Testis (tissue), 3 donors: Measurements from ENCODE around the gene POLE. TPM values are rescaled to one million over a fixed set of nuclear protein-coding genes. Genes with fewer than 3 reads are reported as not detected.

Experiments used
- DNase-seq: peaks from one replicate; pipeline ENCODE4 v3.0.0-alpha.2; 2019
- H3K27ac ChIP-seq, 2 donors: fragments of 200-600 bp; sonication (generic); one replicate each; pipeline ENCODE4 v1.5.1; 2019
- H3K27me3 ChIP-seq: fragments of 200-600 bp; sonication (generic); one replicate; pipeline ENCODE4 v1.5.1; 2019
- H3K36me3 ChIP-seq: fragments of 200-600 bp; sonication (generic); one replicate; pipeline ENCODE4 v1.5.1; 2017; ENCODE audit warnings: low read depth; ENCODE audit errors: missing control alignments
- H3K4me1 ChIP-seq: fragments of 200-600 bp; sonication (generic); one replicate; pipeline ENCODE4 v1.5.1; 2019
- H3K4me3 ChIP-seq, 2 donors: fragments of 200-600 bp; sonication (generic); one replicate each; pipeline ENCODE4 v1.5.1; 2017 to 2019
- H3K9me3 ChIP-seq: fragments of 200-600 bp; sonication (generic); one replicate; pipeline ENCODE4 v1.5.1; 2017
- CTCF ChIP-seq, 3 experiments: fragments of 450-650 bp in 2 of 3; fragments of 200-600 bp in 1 of 3; sonication (generic) in 1 of 3; IDR thresholded peaks; one replicate each; pipeline ENCODE4 v1.5.1; 2016 to 2019; ENCODE audit warnings: antibody characterized with exemption in 3 of 3, mild to moderate bottlenecking in 2 of 3, moderate library complexity in 1 of 3
- POLR2A ChIP-seq: fragments of 450-650 bp; IDR thresholded peaks from one replicate; pipeline ENCODE4 v1.6.1; 2017; ENCODE audit warnings: antibody characterized with exemption, mild to moderate bottlenecking, moderate library complexity
- WGBS, 2 donors: methylation state at CpG; one replicate each; pipeline ENCODE4 v1.1.5; 2018; 5-methylcytosine and 5-hydroxymethylcytosine counted together
- intact Hi-C: fragments of 100-400 bp; cut with DNase I; formaldehyde crosslinking; loops from one replicate; pipeline ENCODE4 v1.15.1; 2023; ENCODE audit warnings: low total_unique reads
- polyA plus RNA-seq: library from polyadenylated mRNA; stranded (reverse); fragments of 350-450 nt; fragmentation: Illumina TruSeq; extraction: RNeasy Lipid Tissue Mini Kit (QIAGEN cat#74804); gene quantifications from one replicate; pipeline ENCODE4 v1.2.3, GENCODE V29; 2014; ENCODE audit warnings: low read depth, low replicate concordance; ENCODE audit not compliant: insufficient read depth
- total RNA-seq, 2 donors: library from RNA; depleted of rRNA; stranded (reverse); fragments of >200 nt; gene quantifications; one replicate each; pipeline ENCODE4 v1.2.3, GENCODE V29; 2016

POLE gene
- total and polyA plus RNA-seq, 3 donors from 2014 or later, result 76.8 to 288 (median 123) TPM

- H3K9me3 ChIP-seq, result no peaks in the 10 kb centered on the region
- no peak overlapping the region for H3K27ac ChIP-seq
- peaks cover 10% of the 10 kb centered on the region for H3K4me1 ChIP-seq
- no peak for DNase-seq
- H3K27me3 ChIP-seq, result no peaks in the 10 kb centered on the region
- TF ChIP-seq CTCF (IDR thresholded peaks at IDR 0.05), result no peak
- no peak for TF ChIP-seq POLR2A
- WGBS, 2 donors, result 48 to 70% methylated on average over 26 to 27 of the region's 29 CpGs
- no peaks in the 10 kb centered on the region for H3K36me3 ChIP-seq
- intact Hi-C loops, result no loop called here
- no peak overlapping the region for H3K4me3 ChIP-seq
Measured at GRCh38 chr12:132620113-132620898, 66.8 kb downstream of the POLE start.

- Histone ChIP-seq H3K4me1 (peaks cover 10% of the 10 kb centered on the region), H3K27ac (no peak overlapping the region), H3K36me3 (no peaks in the 10 kb centered on the region), H3K27me3 (no peaks in the 10 kb centered on the region), H3K4me3 (no peak overlapping the region), H3K9me3 (no peaks in the 10 kb centered on the region)
- 12% methylated on average over 44 of the region's 53 CpGs; no CpG with 5 or more reads in 1 of the 2 donors for WGBS, 2 donors
- TF ChIP-seq CTCF (IDR thresholded peaks at IDR 0.05), result no peak
- TF ChIP-seq POLR2A, result no peak
- no peak for DNase-seq
- intact Hi-C loops, result no loop called here
Measured at GRCh38 chr12:132619386-132620112, 67.6 kb downstream of the POLE start.

GRCh38 chr12:132619071-132619385 is 68.1 kb downstream of the POLE start:
- Histone ChIP-seq H3K36me3 (no peaks in the 10 kb centered on the region), H3K4me1 (peaks cover 10% of the 10 kb centered on the region), H3K27me3 (no peaks in the 10 kb centered on the region), H3K27ac (no peak overlapping the region), H3K9me3 (no peaks in the 10 kb centered on the region), H3K4me3 (no peak overlapping the region)
- TF ChIP-seq CTCF (IDR thresholded peaks at IDR 0.05) (no peak), POLR2A (no peak)
- WGBS, 2 donors, result 11% methylated on average over 10 to 16 of the region's 28 CpGs
- DNase-seq, result no peak
- intact Hi-C loops, result no loop called here

- TF ChIP-seq CTCF (IDR thresholded peaks at IDR 0.05) (no peak), POLR2A (no peak)
Measured at GRCh38 chr12:132618683-132619043, 68.5 kb downstream of the POLE start, which contains the start of gene P2RX2. Gene P2RX2, plus strand, starts transcription at chr12:132618776. Its CDS starts 41 bp downstream, at chr12:132618817.

More at GRCh38 chr12:132618683-132619043, 68.5 kb downstream of the POLE start, which contains the start of gene P2RX2:
- Histone ChIP-seq H3K27me3 (no peaks in the 10 kb centered on the region), H3K9me3 (no peaks in the 10 kb centered on the region), H3K36me3 (no peaks in the 10 kb centered on the region), H3K4me1 (peaks cover 10% of the 10 kb centered on the region), H3K4me3 (no peak within 1 kb of the TSS), H3K27ac (no peak within 1 kb of the TSS)
- intact Hi-C loops, result no loop called here
- 2 to 3% methylated on average over 8 to 39 of the region's 49 CpGs for WGBS, 2 donors
- no peak for DNase-seq
